Measurements from ENCODE around the gene TBC1D10A. TPM values are rescaled to one million over a fixed set of nuclear protein-coding genes. Genes with fewer than 3 reads are reported as not detected.

TBC1D10A gene
- total RNA-seq, 2 experiments from 2014 or later = 38.9 to 41.8 TPM

GRCh38 chr22:30358541-30358940 lies 31.8 kb upstream of the TBC1D10A start:
- H3K4me1 ChIP-seq (ENCODE audit: insufficient read depth, low read length) = peaks cover 36% of the 10 kb centered on the region
- no peak for TF ChIP-seq CTCF (IDR thresholded peaks at IDR 0.05)
- Mint-ChIP-seq H3K4me1 (ENCODE audit: low read depth) (peaks cover 41% of the 10 kb centered on the region), H3K27ac (no peak overlapping the region), H3K4me3 (peak overlapping the region; percentile 100), H3K9me3 (no peaks in the 10 kb centered on the region), H3K36me3 (ENCODE audit: low read depth) (peaks cover 35% of the 10 kb centered on the region), H3K27me3 (no peaks in the 10 kb centered on the region)
- peaks cover 13% of the 10 kb centered on the region for H3K36me3 ChIP-seq (ENCODE audit: insufficient read depth, low read length)
- no peaks in the 10 kb centered on the region for H3K27me3 ChIP-seq (ENCODE audit: control insufficient read depth in 1 of 2, insufficient read depth in 2 of 2, low read length in 2 of 2)
- H3K27ac ChIP-seq (ENCODE audit: low read depth in 1 of 2, low read length in 2 of 2) = no peak overlapping the region
- no peak overlapping the region for H3K4me3 ChIP-seq (ENCODE audit: low read length)
- no peak for ATAC-seq (ENCODE audit: poor library complexity)
- H3K9me3 ChIP-seq (ENCODE audit: control insufficient read depth in 1 of 2, insufficient read depth in 1 of 2, low read length in 2 of 2) = no peaks in the 10 kb centered on the region
- ChIA-PET POLR2A (interaction anchor here (0.6 to 4.5 kb wide), 2 partner anchors 30 to 69 kb away, joined by 3 to 88 read pairs; partner anchors contain the start of gene CASTOR1), CTCF (interaction anchor here (1.3 to 1.7 kb wide), 2 partner anchors 29 to 70 kb away, joined by 4 to 6 read pairs; partner anchors contain the start of gene RNF215)
- DNase-seq = no peak
- intact Hi-C loops (cut with DNase I, micrococcal nuclease) = no loop called here

GRCh38 chr22:30357650-30358215 lies 31.0 kb upstream of the TBC1D10A start:
- peaks cover 19% of the 10 kb centered on the region for H3K36me3 ChIP-seq (ENCODE audit: insufficient read depth, low read length)
- Mint-ChIP-seq H3K4me1 (ENCODE audit: low read depth) (peaks cover 47% of the 10 kb centered on the region), H3K27ac (peak overlapping the region; percentile 99), H3K36me3 (ENCODE audit: low read depth) (peaks cover 42% of the 10 kb centered on the region), H3K27me3 (no peaks in the 10 kb centered on the region), H3K9me3 (no peaks in the 10 kb centered on the region), H3K4me3 (peak overlapping the region; percentile 100)
- CTCF ChIA-PET = interaction anchor here (1.3 to 2.4 kb wide), 3 partner anchors 30 to 69 kb away, joined by 4 to 20 read pairs (median 6); partner anchors contain the start of genes CASTOR1 and RNF215
- DNase-seq = no peak
- H3K27ac ChIP-seq (ENCODE audit: low read depth in 1 of 2, low read length in 2 of 2) = no peak overlapping the region
- no peak for TF ChIP-seq CTCF (IDR thresholded peaks at IDR 0.05)
- no peaks in the 10 kb centered on the region for H3K9me3 ChIP-seq (ENCODE audit: control insufficient read depth in 1 of 2, insufficient read depth in 1 of 2, low read length in 2 of 2)
- H3K4me1 ChIP-seq (ENCODE audit: insufficient read depth, low read length) = peaks cover 41% of the 10 kb centered on the region
- H3K27me3 ChIP-seq (ENCODE audit: control insufficient read depth in 1 of 2, insufficient read depth in 2 of 2, low read length in 2 of 2) = no peaks in the 10 kb centered on the region
- POLR2A ChIA-PET = interaction anchor here (1.0 to 4.5 kb wide), 8 partner anchors 15 to 78 kb away, joined by 3 to 88 read pairs (median 9); partner anchors contain the start of genes CASTOR1 and RNF215
- no peak for ATAC-seq (ENCODE audit: poor library complexity)
- intact Hi-C loops (cut with DNase I, micrococcal nuclease) = loop anchor here (1.0 to 2.0 kb wide), 5 partner anchors 29 to 51 kb away; partner anchors contain the start of genes RNF215 (in 2 of the 2) and TBC1D10A (in 1 of the 2)
- H3K4me3 ChIP-seq (ENCODE audit: low read length) = no peak overlapping the region

GRCh38 chr22:30357236-30357570 lies 30.5 kb upstream of the TBC1D10A start:
- Mint-ChIP-seq H3K4me1 (ENCODE audit: low read depth) (peaks cover 52% of the 10 kb centered on the region), H3K27me3 (no peaks in the 10 kb centered on the region), H3K4me3 (peak overlapping the region; percentile 100), H3K27ac (peak overlapping the region; percentile 99), H3K9me3 (no peaks in the 10 kb centered on the region), H3K36me3 (ENCODE audit: low read depth) (peaks cover 47% of the 10 kb centered on the region)
- DNase-seq = peak in 3 of 14 experiments; percentile 2 to 23 (median 8)
- Histone ChIP-seq H3K4me1 (ENCODE audit: insufficient read depth, low read length) (peaks cover 46% of the 10 kb centered on the region), H3K27me3 (ENCODE audit: control insufficient read depth in 1 of 2, insufficient read depth in 2 of 2, low read length in 2 of 2) (no peaks in the 10 kb centered on the region), H3K36me3 (ENCODE audit: insufficient read depth, low read length) (peaks cover 24% of the 10 kb centered on the region), H3K4me3 (ENCODE audit: low read length) (peak overlapping the region; percentile 90), H3K9me3 (ENCODE audit: control insufficient read depth in 1 of 2, insufficient read depth in 1 of 2, low read length in 2 of 2) (no peaks in the 10 kb centered on the region), H3K27ac (ENCODE audit: low read depth in 1 of 2, low read length in 2 of 2) (peak overlapping the region; percentile 89 to 95)
- peak; percentile 31 for ATAC-seq (ENCODE audit: poor library complexity)
- ChIA-PET CTCF (interaction anchor here (0.8 to 2.4 kb wide), 3 partner anchors 30 to 69 kb away, joined by 3 to 20 read pairs (median 3); partner anchors contain the start of genes CASTOR1 and TBC1D10A), POLR2A (interaction anchor here (0.6 to 4.5 kb wide), 29 partner anchors 14 to 128 kb away, joined by 3 to 88 read pairs (median 5); partner anchors contain the start of genes CASTOR1, RNF215, SEC14L2 and TBC1D10A)
- intact Hi-C loops (cut with DNase I, micrococcal nuclease) = loop anchor here (1.0 to 2.0 kb wide), 5 partner anchors 28 to 50 kb away; partner anchors contain the start of genes RNF215 (in 2 of the 2) and TBC1D10A (in 1 of the 2)
- TF ChIP-seq CTCF (IDR thresholded peaks at IDR 0.05) = no peak

Measured in CD4-positive, alpha-beta T cell (primary cell).